NCI-H187 (cell line): ENCODE data around the gene CCNI2.

Experiments used
- DNase-seq, 2 experiments: peaks; one replicate each; lab custom pipeline; 2025; lab: John Stamatoyannopoulos, UW

CCNI2 gene

DNA sequence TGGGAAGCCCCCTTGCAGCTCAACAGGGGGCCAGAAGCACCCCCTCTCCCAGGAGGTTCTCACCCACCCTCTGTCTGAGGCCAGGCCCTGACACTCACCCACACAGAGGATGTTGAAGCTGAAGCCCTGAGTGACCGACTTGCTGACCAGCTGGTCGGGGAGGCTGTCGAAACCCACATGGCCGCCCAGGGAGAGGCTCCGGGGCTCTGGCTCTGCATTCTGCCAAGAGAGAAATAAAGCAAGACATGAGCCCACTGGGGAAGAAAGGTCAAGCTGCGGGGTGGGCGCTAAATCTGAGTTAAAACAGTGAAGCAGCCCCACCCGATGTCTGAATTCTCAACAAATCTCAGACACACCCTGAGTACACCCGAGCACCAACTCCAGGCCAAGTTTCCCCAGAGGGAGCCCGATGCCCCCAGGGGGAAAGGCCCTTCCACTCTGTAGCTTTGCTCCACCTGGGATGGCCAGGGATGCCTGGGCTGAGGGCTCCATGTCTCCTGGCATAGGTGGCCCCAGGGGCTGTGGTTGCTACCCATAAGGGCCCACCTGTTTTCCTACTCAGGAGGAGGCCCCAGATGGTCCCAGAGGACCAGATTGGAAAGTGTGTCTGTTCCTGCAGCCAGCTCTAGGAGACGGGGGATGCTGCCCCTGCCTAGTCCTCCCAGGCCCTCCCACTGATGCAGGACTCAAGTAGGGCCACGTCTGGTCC is 18.2 kb downstream of the CCNI2 start:
- DNase-seq = no peak

DNA sequence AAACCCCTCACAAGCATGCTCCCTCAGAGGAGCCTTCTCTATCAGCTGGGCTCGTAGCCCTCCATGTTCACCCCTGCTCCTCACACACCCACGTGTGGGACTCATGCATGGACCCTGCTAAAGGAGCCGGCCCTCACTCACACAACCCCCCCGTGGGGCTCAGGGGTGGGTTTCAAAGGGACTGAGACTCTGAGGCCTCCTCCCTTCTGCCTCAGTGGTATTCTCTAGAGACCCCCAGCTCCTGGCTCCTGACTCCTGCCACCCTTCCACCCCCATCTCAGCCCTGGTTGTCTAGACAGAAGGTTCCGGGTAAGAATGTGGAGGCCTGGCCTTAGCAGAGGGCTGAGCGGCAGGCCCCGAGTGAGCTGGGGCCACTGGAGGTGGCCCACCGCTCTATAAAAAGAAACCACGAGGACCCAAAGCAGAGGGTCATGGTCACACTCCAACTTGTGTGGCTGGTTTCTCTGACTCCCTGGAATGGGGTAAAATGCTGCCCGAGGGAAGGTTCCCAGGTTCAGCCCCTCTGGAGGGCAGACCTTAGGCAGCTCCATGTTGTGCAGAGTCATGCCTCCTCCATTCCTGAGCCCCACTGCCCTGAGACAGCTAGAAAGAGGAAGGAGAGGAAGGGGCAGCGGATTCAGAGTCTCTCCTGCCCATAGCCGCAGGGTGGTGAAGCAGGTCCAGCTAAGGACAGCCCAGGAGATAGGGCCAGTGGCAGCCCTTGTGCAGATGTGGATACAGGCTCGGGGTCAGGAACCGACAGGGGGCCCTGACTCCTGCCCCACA is 19.0 kb downstream of the CCNI2 start:
- no peak for DNase-seq

DNA sequence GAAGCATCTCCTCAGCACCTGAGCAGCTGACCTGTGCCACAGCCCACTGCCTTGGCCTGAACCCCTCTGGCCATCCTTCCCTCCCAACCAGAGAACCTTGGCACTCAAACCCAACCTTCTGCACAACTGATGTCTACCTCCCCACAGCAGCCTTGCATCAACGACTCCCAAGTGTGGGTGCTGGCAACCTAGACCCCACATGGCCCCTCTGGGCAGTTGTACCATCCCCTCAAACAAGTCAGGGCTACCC is 19.5 kb downstream of the CCNI2 start:
- no peak for DNase-seq

DNA sequence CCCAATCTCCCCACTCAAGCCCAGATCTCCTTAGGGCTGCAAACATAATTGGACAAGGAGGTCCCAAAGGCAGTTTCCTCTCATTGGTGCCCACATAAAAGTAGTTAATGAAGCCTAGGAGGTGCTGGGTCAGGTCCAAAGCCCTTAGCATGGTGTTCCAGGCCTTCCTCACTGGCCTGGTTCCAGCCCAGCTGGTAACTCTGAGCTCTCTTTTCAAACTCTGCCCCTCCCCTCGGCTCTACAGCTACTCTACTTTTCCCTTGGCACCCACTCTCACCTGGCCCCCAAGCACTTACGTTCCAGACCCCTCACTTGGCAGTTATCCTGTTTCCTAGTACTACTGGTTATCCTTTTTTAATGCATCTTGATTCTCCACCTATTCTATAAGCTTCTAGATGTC is 19.9 kb downstream of the CCNI2 start:
- no peak for DNase-seq

DNA sequence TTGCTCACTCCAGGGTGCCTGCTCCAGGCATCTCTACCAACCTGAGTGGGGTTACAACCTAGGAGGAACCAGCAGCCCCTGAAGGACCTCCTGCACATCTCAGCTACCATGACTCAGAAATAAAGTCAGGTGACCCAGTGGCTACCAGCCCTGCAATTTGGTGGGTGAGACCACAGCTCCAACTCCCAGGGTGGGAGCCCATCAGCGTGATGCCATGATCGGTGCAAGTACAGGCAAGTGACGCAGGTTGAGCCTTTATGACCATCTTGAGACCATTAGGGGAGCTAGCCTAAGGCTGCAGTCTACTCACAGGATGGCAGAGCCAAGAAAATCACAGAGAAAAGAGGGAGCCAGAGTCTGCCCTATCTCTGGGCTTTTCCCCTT is 21.3 kb downstream of the CCNI2 start:
- DNase-seq = no peak

DNA sequence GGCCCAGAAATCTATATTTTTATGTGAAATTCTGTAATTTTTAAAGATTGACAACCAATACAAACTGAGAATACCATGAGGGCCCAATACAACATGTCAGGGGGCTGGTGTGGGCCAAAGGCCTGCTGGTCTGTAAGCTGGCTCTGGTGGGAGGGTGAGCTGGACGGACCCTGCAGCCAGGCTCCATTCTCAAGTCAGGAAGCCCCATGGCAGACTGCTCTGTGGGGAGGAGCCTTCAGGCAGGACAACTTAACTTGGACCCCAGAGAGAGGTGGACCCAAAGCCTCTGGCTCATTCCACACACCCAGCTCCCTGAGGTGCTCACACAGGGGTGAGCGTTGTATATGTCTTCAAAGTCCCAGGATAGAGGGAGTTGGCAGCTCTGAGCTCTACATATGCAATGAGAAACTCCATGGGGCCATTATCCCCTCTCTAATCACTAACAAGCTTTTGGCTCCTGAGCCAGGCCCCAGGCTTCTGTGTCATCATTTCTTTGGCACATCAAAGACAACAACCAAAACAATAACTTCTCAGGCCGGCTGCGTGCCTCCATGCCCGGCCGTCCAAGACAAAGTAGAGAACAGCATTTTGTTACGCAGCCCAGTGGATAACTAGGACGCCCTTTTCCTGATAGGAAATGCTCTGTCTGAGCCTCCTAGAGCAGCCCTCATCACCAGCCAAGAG is 23.4 kb downstream of the CCNI2 start:
- no peak for DNase-seq

DNA sequence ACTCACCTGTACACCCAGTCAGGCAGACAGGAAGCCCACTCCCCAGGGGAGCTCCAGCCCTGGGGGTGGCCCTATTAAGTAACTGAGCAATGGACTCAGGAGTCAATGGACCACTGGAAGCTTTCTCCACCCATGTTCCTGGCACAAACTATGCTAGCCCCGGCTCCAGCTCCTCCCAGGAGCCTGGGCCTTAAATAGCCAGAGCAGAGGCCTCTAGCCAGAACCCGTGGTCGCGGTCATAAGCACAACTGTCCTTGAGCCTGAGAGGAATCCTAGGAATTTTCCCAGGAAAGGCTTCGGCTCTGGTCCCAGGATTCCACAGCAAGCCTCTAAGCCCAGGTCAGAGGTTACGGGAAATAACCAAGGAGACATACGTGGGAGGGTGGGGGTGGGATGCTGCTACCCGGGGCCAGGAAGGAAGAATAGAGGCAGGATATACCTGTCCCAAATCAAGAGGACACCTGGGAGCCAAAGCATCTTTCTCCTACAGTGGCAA is 24.3 kb downstream of the CCNI2 start:
- no peak for DNase-seq

DNA sequence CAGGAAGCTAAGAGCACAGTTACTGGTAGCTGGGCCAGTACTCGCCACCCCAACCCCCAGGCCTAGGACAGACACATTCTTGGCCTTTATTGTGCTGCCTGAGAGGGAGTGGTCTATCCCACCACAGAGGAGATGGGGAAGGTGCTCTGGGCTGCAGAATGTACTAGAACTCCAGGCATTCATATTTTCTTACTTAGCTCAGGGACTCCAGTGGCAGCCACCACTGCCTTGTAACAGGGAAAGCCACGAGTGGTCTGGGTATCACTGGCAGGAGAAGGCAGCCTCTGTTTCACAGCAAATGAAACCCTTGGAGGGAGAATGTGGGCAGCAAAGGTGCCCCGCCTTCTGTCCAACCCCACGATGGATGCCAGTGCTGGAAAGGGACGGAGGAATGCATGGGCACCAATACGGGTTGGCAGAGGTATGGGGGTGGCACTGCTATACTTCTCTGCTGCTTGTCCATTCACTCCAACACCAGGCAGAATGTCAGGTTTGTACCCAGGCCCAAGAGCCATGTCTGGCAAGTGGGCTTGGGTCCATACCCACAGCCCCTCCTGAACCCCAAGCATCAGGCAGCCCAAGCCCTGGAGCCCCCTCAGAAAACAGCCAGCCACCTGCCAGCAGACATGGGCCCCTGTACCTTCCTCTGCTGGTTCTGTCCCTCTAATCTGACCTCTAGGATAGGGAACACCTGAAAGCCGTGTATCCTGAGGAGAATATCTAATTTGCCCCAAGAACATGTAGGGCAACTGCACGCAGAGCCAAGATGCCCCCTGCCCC is 25.3 kb downstream of the CCNI2 start:
- no peak for DNase-seq

DNA sequence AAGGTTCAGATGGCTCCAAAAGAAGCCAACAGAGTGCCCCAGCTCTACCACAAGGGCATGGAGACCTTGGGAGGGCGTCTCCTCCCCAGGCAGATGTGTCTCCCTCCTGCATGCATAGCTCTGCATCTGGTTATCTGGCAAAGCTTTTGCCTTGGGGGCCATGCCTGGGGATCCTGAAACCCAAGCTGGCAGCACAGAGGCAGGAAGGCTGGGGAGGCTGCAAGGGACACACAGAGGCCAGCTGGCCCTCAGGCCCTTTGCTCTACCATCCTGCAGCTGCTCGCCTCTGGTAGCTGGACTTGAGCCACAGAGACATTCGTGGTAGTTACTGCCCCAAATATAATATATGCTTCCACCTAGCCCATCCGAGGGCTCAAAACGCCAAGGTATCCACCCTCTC is 25.9 kb downstream of the CCNI2 start:
- no peak for DNase-seq

DNA sequence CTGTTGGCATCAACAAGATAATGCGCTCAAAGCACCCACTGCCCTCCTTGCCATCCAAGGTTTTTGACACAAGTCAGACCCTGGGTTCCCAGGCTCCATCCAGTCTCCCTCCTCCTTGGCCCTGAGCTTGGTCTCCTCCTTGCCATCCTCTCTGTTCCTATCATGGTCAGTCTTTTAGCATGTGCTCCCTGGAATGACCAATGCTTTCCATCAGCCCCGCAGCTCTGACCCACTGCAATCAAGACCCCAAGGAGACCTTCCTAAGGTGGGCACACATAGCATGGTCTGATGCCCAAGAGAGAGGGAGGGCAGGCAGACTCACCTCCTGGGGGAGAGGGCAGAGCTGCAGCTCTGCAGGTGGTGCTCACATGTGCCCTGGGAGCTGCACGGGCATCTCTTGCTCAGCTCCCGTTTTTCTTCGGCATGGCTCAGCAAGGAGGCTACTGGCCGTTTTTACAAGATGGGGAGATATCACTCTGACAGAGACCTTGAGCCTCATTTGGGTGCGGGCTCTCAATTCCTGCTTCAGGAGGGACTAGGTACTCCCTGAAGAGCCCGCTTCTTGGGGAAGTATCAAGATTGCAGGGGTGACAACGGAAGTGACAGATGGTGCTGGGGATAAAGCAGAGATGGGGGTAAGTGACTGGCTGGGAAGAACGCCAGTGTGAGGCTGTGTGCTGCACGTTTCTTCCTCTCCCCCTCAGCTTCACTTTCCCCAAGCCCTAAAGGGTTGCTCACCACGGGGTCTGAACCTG is 26.6 kb downstream of the CCNI2 start:
- DNase-seq = no peak

DNA sequence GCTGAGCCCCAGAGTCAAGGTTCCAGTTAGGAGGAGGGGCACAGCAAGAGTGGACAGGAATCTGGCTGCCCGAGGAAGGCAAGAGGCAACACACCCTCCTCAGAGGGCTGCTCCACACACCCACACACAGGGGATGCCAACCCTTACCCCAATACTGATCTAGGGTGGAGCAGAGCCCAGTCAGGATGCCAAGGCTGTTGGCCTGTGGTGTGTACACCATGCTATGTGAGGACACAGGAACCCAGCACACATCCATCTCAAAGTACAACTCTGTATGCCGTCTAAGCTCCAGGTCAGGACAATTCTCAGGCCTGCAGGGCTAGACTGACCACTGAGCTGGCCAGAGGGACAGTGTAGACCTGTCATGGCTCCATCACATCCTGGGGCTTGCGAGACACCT is 27.2 kb downstream of the CCNI2 start:
- DNase-seq = no peak

DNA sequence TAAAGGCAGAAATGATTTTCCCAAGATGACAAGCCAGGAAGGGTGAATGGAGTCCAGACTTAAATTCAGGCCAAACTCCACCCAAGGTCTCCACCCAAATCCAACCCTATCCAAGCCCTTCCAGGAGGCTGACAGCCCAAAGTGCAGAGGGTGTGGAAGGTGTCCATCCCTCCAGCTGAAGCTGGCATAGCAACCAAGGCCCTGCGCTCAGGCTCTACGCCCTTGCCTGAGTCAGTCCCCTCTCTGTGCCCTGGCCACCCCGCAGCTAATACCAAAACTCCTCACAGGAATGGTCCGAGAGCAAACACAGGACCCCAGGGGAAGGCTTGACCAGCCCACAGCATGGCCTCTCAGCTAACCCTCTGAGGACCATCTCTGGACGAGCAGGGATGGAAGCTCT is 27.7 kb downstream of the CCNI2 start:
- DNase-seq = no peak

DNA sequence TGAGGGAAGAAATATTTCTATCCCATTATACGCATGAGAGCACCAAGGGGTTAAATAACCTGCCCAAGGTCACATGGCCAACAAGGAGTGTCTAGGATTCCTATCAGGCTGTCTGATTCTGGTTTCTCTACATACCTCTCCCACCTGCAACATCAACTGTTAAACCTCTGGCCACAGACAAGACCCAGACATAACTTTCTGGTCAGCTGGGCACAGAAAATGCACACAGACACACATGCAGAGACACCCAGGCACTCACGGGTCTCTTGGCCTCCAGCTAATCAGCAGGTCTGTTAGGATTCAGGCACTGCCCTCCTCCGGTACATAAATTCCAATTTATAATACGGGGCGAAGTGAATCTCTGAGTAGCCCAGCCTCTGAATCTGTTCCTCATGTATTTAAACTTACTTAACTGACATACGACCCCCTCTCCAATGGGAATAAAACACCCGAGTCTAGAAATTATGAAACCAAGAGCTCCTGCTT is 28.3 kb downstream of the CCNI2 start:
- no peak for DNase-seq

DNA sequence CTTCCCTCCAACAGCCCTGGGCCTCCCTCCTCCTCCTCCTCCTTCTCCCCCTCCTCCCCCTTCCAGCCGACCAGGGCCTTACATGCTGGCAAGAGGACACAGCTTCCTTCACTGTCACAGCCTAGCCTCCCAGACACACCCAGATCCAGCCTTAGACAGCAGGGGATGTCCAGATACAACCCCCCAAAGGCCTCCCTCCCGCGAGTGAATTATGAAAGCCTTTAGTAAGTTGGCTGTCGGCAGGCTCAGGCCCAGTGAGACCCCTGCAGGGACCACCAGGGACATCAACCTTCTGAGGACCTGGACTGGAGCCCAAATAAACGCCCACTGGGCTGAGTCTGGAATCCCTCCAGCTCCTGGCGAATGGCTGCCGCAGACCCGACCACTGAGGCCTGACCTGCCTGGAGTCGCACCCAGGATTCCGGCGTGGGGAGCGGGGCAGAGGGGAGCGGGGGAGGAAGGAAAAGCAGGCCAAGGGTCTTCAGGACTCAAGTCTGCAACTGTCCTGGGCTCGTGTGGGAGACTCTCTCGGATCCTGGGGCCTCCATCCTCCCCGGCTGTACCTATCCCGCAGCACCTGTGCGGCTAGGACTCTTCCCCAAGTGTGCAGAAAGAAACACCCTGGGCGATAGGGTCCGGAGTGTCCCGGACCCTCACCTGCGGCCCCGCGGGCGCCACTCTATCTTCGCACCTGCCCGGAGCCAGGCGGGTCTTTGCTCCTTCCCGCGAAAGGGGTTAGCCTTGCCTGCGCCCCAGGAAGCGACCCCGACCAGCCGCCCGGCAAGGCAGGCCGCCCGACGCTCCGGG is 29.1 kb downstream of the CCNI2 start:
- DNase-seq = no peak

DNA sequence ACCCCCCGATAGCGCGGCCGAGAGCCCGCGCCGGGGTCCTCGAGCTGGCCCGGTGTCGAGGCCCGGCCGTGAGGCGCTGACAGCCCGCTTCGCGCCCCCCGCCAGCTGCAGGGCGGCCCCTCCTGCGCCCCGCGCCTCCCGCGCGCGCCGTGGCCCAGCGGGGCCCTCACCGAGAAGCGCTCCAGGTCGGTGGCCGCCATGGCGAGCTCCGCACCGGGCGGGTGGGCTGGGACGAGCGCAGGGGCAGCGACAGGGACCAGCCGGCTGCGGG is 29.6 kb downstream of the CCNI2 start:
- DNase-seq = no peak

DNA sequence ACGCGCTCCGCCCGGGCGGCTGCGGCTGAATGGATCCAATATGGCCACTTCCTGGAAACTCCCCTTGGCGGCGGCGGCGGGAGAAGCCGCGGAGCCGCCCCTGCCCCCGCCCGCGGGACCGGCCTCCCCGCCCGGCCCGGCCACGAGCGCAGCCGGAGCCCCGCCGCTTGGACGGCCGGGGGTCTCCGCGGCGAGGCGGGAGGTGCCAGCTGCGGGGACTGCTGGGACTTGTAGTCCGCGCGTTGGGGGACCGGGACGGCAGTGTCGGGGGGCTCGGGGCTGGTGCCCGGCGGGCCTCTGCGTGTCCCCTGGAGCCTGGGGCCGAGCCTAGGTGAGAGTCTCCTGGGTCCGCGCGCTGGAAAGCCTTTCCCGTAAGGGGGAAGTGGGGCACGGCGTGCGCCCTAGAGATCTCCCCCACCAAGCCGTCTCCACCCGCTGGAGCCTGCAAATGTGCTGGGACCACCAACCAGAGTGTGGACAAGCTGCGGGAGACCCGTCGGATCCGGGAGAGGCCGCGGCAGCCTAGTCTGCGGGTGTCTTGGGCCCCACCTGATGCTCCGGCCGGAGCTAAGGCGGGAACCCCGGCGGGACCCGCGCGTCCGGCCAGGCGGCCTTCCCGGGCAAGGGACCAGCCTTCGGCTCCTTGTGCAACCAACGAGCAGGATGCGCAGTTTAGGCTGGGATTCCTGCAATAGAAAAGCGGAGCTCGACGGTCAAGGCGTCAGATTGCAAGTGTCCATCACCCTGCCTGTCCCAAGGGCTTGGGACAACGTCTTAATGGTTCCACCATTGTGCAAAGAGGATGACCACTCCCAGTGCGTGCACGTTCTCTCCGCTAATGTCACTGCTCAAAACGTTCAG is 30.2 kb downstream of the CCNI2 start, which contains the start of gene SEPTIN8:
TSS of gene SEPTIN8 (minus strand) at position 31 of the 861 bp plus-strand sequence. CDS start 102 bp downstream, outside the sequence.
- no peak for DNase-seq

DNA sequence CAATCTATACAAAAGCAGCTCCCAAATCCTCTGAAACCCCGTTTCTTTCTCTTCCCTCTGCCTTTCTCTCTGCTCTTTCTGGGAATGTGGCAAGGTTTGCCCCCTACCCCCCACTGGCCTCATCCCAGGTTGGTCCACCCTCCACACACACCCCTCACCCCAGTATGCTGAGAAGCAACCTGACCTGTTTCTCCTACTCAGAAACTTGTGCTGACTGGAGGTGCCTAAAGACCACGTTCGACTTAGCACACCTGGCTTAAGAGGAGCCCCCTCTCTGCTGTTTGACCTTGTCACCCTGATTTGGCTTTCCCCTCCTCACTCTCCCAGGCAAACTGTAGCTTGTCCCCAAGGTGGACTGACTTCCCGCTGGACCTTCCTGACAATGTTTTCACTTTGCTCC is 30.9 kb downstream of the CCNI2 start:
- no peak for DNase-seq

DNA sequence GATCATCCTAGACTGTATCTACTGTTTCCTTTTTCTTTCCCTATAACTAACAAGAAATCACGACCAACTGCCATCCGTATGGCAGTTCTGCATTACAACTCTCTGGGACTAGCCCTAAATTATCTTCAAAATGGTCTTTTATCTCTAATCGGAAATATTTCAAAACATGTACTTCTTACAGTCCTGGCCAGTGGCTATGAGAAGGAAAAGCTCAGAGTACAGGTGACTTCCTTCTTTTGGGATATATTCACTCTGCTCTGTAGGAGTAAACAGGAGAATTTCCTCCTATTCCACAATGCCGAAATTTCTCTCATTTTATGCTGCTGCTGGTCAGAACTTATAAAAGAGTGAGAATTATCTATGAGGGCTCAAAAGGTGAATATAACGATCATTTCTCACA is 31.6 kb downstream of the CCNI2 start:
- DNase-seq = no peak

DNA sequence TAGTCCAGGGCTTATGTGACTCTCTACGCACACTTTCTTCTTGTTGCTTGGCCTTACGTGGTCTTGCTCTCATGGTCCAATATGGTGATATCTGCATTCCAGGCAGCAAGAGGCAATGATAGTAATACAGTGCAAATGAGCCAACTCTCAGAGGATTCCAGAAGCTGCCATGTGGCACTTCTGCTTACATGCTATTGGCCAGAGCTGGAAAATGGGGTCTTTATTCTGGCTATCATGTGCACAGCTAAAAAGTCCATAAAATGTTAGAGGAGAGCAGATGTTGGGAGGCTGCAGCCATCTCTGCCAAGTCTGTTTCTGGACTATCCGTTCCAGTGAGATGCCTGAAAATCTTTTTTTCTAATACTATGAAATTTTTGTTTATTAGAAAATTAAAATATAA is 32.7 kb downstream of the CCNI2 start:
- no peak for DNase-seq

DNA sequence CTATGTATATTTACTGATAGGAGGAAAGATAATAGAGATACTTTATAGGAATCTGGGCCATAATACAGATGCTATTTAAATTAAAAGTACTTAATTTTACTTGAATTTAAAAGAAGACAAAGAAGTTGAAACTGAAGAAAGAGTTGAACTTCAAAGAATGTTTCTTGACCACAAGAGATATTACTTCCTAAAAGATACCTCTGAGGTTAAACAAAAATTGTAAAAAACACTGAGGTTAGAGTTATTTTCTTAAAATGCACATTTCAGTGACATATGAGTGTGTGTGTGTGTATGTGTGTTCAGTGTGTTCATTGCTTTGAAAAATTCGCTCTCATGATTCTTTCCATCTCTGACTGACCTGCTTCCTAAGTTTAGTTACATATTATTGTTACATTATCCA is 33.4 kb downstream of the CCNI2 start:
- no peak for DNase-seq
